ENCODE data around the gene SPAG16.

The SPAG16 gene

GRCh38 chr2:214382229-214382628 is 1098.0 kb downstream of the SPAG16 start:
- no peak overlapping the region for H3K27ac Mint-ChIP-seq
- no peak for TF ChIP-seq CTCF (IDR thresholded peaks at IDR 0.05; ENCODE audit: unreplicated experiment in 3 of 3)
- H3K4me3 Mint-ChIP-seq = no peak overlapping the region

GRCh38 chr2:214386720-214387119 is 1102.5 kb downstream of the SPAG16 start:
- Mint-ChIP-seq H3K36me3 (ENCODE audit: low read depth) (no peaks in the 10 kb centered on the region), H3K27ac (no peak overlapping the region), H3K9me3 (no peaks in the 10 kb centered on the region), H3K4me3 (no peak overlapping the region), H3K27me3 (ENCODE audit: low read depth) (no peaks in the 10 kb centered on the region), H3K4me1 (no peaks in the 10 kb centered on the region)
- TF ChIP-seq CTCF (IDR thresholded peaks at IDR 0.05; ENCODE audit: unreplicated experiment in 3 of 3) = no peak

More at GRCh38 chr2:214382229-214382628, 1098.0 kb downstream of the SPAG16 start:
- Mint-ChIP-seq H3K9me3 (no peaks in the 10 kb centered on the region), H3K4me1 (peaks cover 18% of the 10 kb centered on the region), H3K27me3 (ENCODE audit: low read depth) (no peaks in the 10 kb centered on the region), H3K36me3 (ENCODE audit: low read depth) (no peaks in the 10 kb centered on the region)

- Mint-ChIP-seq H3K27me3 (ENCODE audit: low read depth) (no peaks in the 10 kb centered on the region), H3K36me3 (ENCODE audit: low read depth) (no peaks in the 10 kb centered on the region), H3K27ac (no peak overlapping the region), H3K9me3 (no peaks in the 10 kb centered on the region), H3K4me3 (no peak overlapping the region), H3K4me1 (no peaks in the 10 kb centered on the region)
- TF ChIP-seq CTCF (IDR thresholded peaks at IDR 0.05; ENCODE audit: unreplicated experiment in 3 of 3) = no peak
Measured at GRCh38 chr2:214389334-214389733, 1105.1 kb downstream of the SPAG16 start.

GRCh38 chr2:214393796-214394195 is 1109.5 kb downstream of the SPAG16 start:
- H3K27me3 Mint-ChIP-seq (ENCODE audit: low read depth) = no peaks in the 10 kb centered on the region
- H3K4me3 Mint-ChIP-seq = no peak overlapping the region
- no peaks in the 10 kb centered on the region for H3K36me3 Mint-ChIP-seq (ENCODE audit: low read depth)
- H3K9me3 Mint-ChIP-seq = no peaks in the 10 kb centered on the region
- H3K4me1 Mint-ChIP-seq = no peaks in the 10 kb centered on the region
- H3K27ac Mint-ChIP-seq = no peak overlapping the region
- no peak for TF ChIP-seq CTCF (IDR thresholded peaks at IDR 0.05; ENCODE audit: unreplicated experiment in 3 of 3)

GRCh38 chr2:214395040-214395439 is 1110.8 kb downstream of the SPAG16 start:
- Mint-ChIP-seq H3K4me1 (no peaks in the 10 kb centered on the region), H3K4me3 (no peak overlapping the region), H3K9me3 (no peaks in the 10 kb centered on the region), H3K27me3 (ENCODE audit: low read depth) (no peaks in the 10 kb centered on the region), H3K27ac (no peak overlapping the region), H3K36me3 (ENCODE audit: low read depth) (no peaks in the 10 kb centered on the region)
- no peak for TF ChIP-seq CTCF (IDR thresholded peaks at IDR 0.05; ENCODE audit: unreplicated experiment in 3 of 3)

- H3K27me3 Mint-ChIP-seq (ENCODE audit: low read depth) = no peaks in the 10 kb centered on the region
- TF ChIP-seq CTCF (IDR thresholded peaks at IDR 0.05; ENCODE audit: unreplicated experiment in 3 of 3) = no peak
- H3K36me3 Mint-ChIP-seq (ENCODE audit: low read depth) = no peaks in the 10 kb centered on the region
- H3K4me1 Mint-ChIP-seq = no peaks in the 10 kb centered on the region
- no peak overlapping the region for H3K27ac Mint-ChIP-seq
- H3K4me3 Mint-ChIP-seq = no peak overlapping the region
- H3K9me3 Mint-ChIP-seq = no peaks in the 10 kb centered on the region
Measured at GRCh38 chr2:214401580-214401979, 1117.3 kb downstream of the SPAG16 start.
